HepG2 (cell line): ENCODE measurements around the gene STX12. TPM values are rescaled to one million over a fixed set of nuclear protein-coding genes. Genes with fewer than 3 reads are reported as not detected.

Source experiments
- ATAC-seq: fragments of 200-7000 bp; cut with Tn5 transposase; 3 replicates; pipeline ENCODE4 v1.9.1; 2020; ENCODE audit warnings: mild to moderate bottlenecking, moderate library complexity
- BruUV-seq: library from RNA; stranded (reverse); fragments of 400-500 nt; replicated peaks from 2 replicates; lab custom pipeline; 2021; lab: Mats Ljungman, UMichigan
- CTCF ChIA-PET: fragments of 300-600 bp; formaldehyde crosslinking; extraction: SDS; loops from one replicate; lab custom pipeline; 2021; ENCODE audit warnings: low total read pairs, inconsistent platforms, low intra/inter-chr PET ratio; lab: Yijun Ruan, JAX
- POLR2A ChIA-PET: fragments of 350-600 bp; sonication (Branson Sonifier 250); formaldehyde crosslinking; loops from one replicate; lab custom pipeline; 2020; ENCODE audit warnings: antibody characterized with exemption, inconsistent platforms; lab: Yijun Ruan, JAX
- DNase-seq: peaks from one replicate; pipeline ENCODE4 v3.0.0-alpha.2; 2015; ENCODE audit warnings: low spot score
- FAIRE-seq: peaks from 3 replicates; lab custom pipeline; 2011; peaks lifted over from hg19 to GRCh38; lab: Jason Lieb, UNC
- H2AFZ ChIP-seq: one replicate; pipeline ENCODE4 v1.6.1; 2011; ENCODE audit warnings: low read length, inconsistent platforms
- H3K27ac ChIP-seq: fragments of 300-600 bp; 3 replicates; pipeline ENCODE4 v1.8.0; 2011; ENCODE audit warnings: mixed run types, mild to moderate bottlenecking, mixed read lengths, low read length, inconsistent platforms; ENCODE audit not compliant: insufficient read depth; ENCODE audit errors: extremely low read length
- H3K27me3 ChIP-seq, 2 experiments: fragments of 200-600 bp in 1 of 2; 2 replicates in 1 of 2; 3 replicates in 1 of 2; pipeline versions ENCODE4 v1.6.0 to v1.8.0; 2011; ENCODE audit warnings: low read length in 2 of 2, mild to moderate bottlenecking in 2 of 2, moderate library complexity in 2 of 2, inconsistent platforms in 1 of 2; ENCODE audit not compliant: insufficient read depth in 2 of 2, control insufficient read depth in 1 of 2
- H3K36me3 ChIP-seq, 2 experiments: fragments of 200-600 bp in 1 of 2; replicated peaks in 1 of 2; 2 replicates in 1 of 2; 3 replicates in 1 of 2; pipeline versions ENCODE4 v1.5.1 to v1.8.0; 2011; ENCODE audit warnings: low read length in 2 of 2, inconsistent platforms in 1 of 2; ENCODE audit not compliant: insufficient read depth in 2 of 2, control insufficient read depth in 1 of 2
- H3K4me1 ChIP-seq: 2 replicates; pipeline ENCODE4 v1.5.1; 2012; ENCODE audit warnings: low read length, inconsistent platforms; ENCODE audit not compliant: insufficient read depth
- H3K4me2 ChIP-seq: 2 replicates; pipeline ENCODE4 v1.6.0; 2011; ENCODE audit warnings: low read depth, low read length, inconsistent platforms
- H3K4me3 ChIP-seq, 3 experiments: fragments of 200-600 bp in 1 of 3; sonication (generic), shearing (Covaris generic) in 1 of 3; replicated peaks in 1 of 3; 2 replicates each; pipeline ENCODE4 v1.5.1; 2011 to 2016; ENCODE audit warnings: low read length in 3 of 3, inconsistent platforms in 2 of 3, low read depth in 2 of 3, mild to moderate bottlenecking in 2 of 3, control low read depth in 1 of 3, mixed read lengths in 1 of 3; ENCODE audit not compliant: insufficient read depth in 1 of 3
- H3K79me2 ChIP-seq: one replicate; pipeline ENCODE4 v1.6.1; 2011; ENCODE audit warnings: low read length, inconsistent platforms; ENCODE audit not compliant: insufficient read depth
- H3K9ac ChIP-seq: 2 replicates; pipeline ENCODE4 v1.6.0; 2011; ENCODE audit warnings: mild to moderate bottlenecking, low read depth, low read length, inconsistent platforms; ENCODE audit not compliant: insufficient read depth
- H3K9me3 ChIP-seq: 2 replicates; pipeline ENCODE4 v1.5.1; 2012; ENCODE audit warnings: mild to moderate bottlenecking, low read length
- H4K20me1 ChIP-seq: 2 replicates; pipeline ENCODE4 v1.6.0; 2011; ENCODE audit warnings: inconsistent platforms, mild to moderate bottlenecking, low read length, moderate library complexity; ENCODE audit not compliant: insufficient read depth
- ATRX ChIP-seq: sonication (generic); formaldehyde crosslinking; IDR thresholded peaks from 2 replicates; pipeline ENCODE4 v1.4.0; 2020; ENCODE audit warnings: missing genetic modification reagents, borderline replicate concordance
- HOXA3 ChIP-seq: sonication (generic); formaldehyde crosslinking; IDR thresholded peaks from 2 replicates; pipeline ENCODE4 v1.5.0; 2020; ENCODE audit warnings: missing genetic modification reagents
- NR2F2 ChIP-seq: IDR thresholded peaks from 2 replicates; pipeline ENCODE4 v1.6.1; 2012; ENCODE audit warnings: low read depth, inconsistent platforms, borderline replicate concordance
- RFX1 ChIP-seq: fragments of 450-650 bp; IDR thresholded peaks from 2 replicates; pipeline ENCODE4 v1.6.1; 2017
- USF2 ChIP-seq, 2 experiments: sonication (generic) in 1 of 2; formaldehyde crosslinking in 1 of 2; IDR thresholded peaks; 2 replicates each; pipeline versions ENCODE4 v1.5.1 to v1.6.1; 2011 to 2020; ENCODE audit warnings: borderline replicate concordance in 1 of 2, low read depth in 1 of 2, low read length in 1 of 2, mild to moderate bottlenecking in 1 of 2, missing genetic modification reagents in 1 of 2, moderate library complexity in 1 of 2
- ZBTB1 ChIP-seq: sonication (generic); formaldehyde crosslinking; IDR thresholded peaks from 2 replicates; pipeline ENCODE4 v1.4.0; 2020; ENCODE audit warnings: missing genetic modification reagents, borderline replicate concordance
- ZBTB44 ChIP-seq: sonication (generic); formaldehyde crosslinking; IDR thresholded peaks from 2 replicates; pipeline ENCODE4 v1.4.0; 2020; ENCODE audit warnings: missing genetic modification reagents
- ZFX ChIP-seq: sonication (generic); formaldehyde crosslinking; IDR thresholded peaks from 2 replicates; pipeline ENCODE4 v1.4.0; 2020; ENCODE audit warnings: mild to moderate bottlenecking, low read depth, missing genetic modification reagents, moderate library complexity
- ZNF329 ChIP-seq: sonication (generic); formaldehyde crosslinking; IDR thresholded peaks from 2 replicates; pipeline ENCODE4 v1.9.0; 2021; ENCODE audit warnings: low read depth, mild to moderate bottlenecking, missing genetic modification reagents
- WGBS: methylation state at CpG from one replicate; pipeline ENCODE4 v1.1.6; 2017; ENCODE audit warnings: low lambda C conversion rate; 5-methylcytosine and 5-hydroxymethylcytosine counted together
- in situ Hi-C: cut with HindIII; loops from 2 replicates; pipeline ENCODE4 v1.10.0; 2017; ENCODE audit warnings: low pct_unique_long_range_greater_than_20kb; ENCODE audit not compliant: extremely low pct_ligation_motif_present
- intact Hi-C: fragments of 100-400 bp; cut with micrococcal nuclease; formaldehyde crosslinking; loops from one replicate; pipeline ENCODE4 v1.10.0; 2022; ENCODE audit not compliant: unreplicated experiment
- polyA plus RNA-seq, 8 experiments: library from polyadenylated mRNA; depleted of rRNA in 3 of 8; stranded (reverse) in 7 of 8; unstranded in 1 of 8; fragments of >200 nt; fragmentation: Illumina TruSeq in 4 of 8; extraction: Trizol in 4 of 8; gene quantifications; 2 replicates each; pipeline versions ENCODE4 v1.2.1 to v1.2.3, GENCODE V29; 2011 to 2016; ENCODE audit warnings: low read depth in 4 of 8, missing spikeins in 1 of 8, mixed read lengths in 1 of 8; ENCODE audit not compliant: insufficient read depth in 1 of 8
- total RNA-seq, 5 experiments: library from RNA; depleted of rRNA; stranded (reverse); fragments of >200 nt; fragmentation: Illumina TruSeq; extraction: Trizol; gene quantifications; 2 replicates each; pipeline ENCODE4 v1.2.3, GENCODE V29; 2016; ENCODE audit warnings: low read depth in 1 of 5
- TF ChIP-seq, protein P1 (sequence below): fragments of 450-650 bp; IDR thresholded peaks from 2 replicates; pipeline ENCODE4 v1.6.1; 2016

Gene STX12
- total and polyA plus RNA-seq, 2 of the 13 experiments (the other 11 are each of a cell fraction or from before 2014, with no cell fraction given): 9.0 to 19.7 TPM

- Histone ChIP-seq H3K79me2 (no peaks in the 10 kb centered on the region), H3K4me3 (no peak overlapping the region), H3K9ac (no peak overlapping the region), H4K20me1 (no peaks in the 10 kb centered on the region), H3K4me2 (peak overlapping the region; percentile 5; the same call in 1 of the 2 replicates), H3K4me1 (peaks cover 37% of the 10 kb centered on the region), H3K36me3 (no peaks in the 10 kb centered on the region), H2AFZ (no peak overlapping the region), H3K9me3 (no peaks in the 10 kb centered on the region), H3K27me3 (peaks cover 0 to 3% of the 10 kb centered on the region in 2 experiments; a peak in 1 of 5 replicates), H3K27ac (no peak overlapping the region)
- WGBS: 45% methylated on average over 7 of the region's 9 CpGs
- FAIRE-seq (no peak), ATAC-seq (no peak), DNase-seq (no peak)
- ChIA-PET CTCF (no interaction called here), POLR2A (no interaction called here)
- peak; percentile 12; the same call in 1 of the 2 replicates for TF ChIP-seq RFX1
- TF ChIP-seq, protein P1, sequence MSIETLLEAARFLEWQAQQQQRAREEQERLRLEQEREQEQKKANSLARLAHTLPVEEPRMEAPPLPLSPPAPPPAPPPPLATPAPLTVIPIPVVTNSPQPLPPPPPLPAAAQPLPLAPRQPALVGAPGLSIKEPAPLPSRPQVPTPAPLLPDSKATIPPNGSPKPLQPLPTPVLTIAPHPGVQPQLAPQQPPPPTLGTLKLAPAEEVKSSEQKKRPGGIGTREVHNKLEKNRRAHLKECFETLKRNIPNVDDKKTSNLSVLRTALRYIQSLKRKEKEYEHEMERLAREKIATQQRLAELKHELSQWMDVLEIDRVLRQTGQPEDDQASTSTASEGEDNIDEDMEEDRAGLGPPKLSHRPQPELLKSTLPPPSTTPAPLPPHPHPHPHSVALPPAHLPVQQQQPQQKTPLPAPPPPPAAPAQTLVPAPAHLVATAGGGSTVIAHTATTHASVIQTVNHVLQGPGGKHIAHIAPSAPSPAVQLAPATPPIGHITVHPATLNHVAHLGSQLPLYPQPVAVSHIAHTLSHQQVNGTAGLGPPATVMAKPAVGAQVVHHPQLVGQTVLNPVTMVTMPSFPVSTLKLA: no peak
- in situ Hi-C loops: loop anchor here (10.0 kb wide), 1 partner anchor 342 kb away; no protein-coding TSS in a partner anchor
- intact Hi-C loops: loop anchor here (10.0 kb wide), 1 partner anchor 62 kb away; no protein-coding TSS in a partner anchor
- BruUV-seq: no TSS peak
Measured at GRCh38 chr1:27862671-27863537, 89.9 kb downstream of the STX12 start.

- CTCF ChIA-PET: no interaction called here
- no peak for TF ChIP-seq USF2 (IDR thresholded peaks at IDR 0.05; ENCODE audit: low read depth, low read length)
- TF ChIP-seq USF2 (CRISPR knock-in tag; IDR thresholded peaks at IDR 0.05; ENCODE audit: borderline replicate concordance): no peak
- no peak for TF ChIP-seq ZBTB44 (CRISPR knock-in tag)
- TF ChIP-seq HOXA3 (CRISPR knock-in tag): no peak
- TF ChIP-seq ZFX (CRISPR knock-in tag): no peak
- no peak for TF ChIP-seq ZNF329
- TF ChIP-seq NR2F2: no peak
- TF ChIP-seq ZBTB1 (CRISPR knock-in tag): no peak
- TF ChIP-seq ATRX (CRISPR knock-in tag): no peak
Measured at GRCh38 chr1:27863538-27863915, 90.5 kb downstream of the STX12 start.

More at GRCh38 chr1:27863538-27863915, 90.5 kb downstream of the STX12 start:
- BruUV-seq: no TSS peak
- Histone ChIP-seq H3K27me3 (peaks cover 0 to 3% of the 10 kb centered on the region in 2 experiments; a peak in 1 of 5 replicates), H3K9me3 (no peaks in the 10 kb centered on the region), H3K79me2 (no peaks in the 10 kb centered on the region), H3K4me2 (no peak overlapping the region), H3K4me1 (peaks cover 36% of the 10 kb centered on the region), H3K4me3 (no peak overlapping the region), H4K20me1 (no peaks in the 10 kb centered on the region), H3K36me3 (no peaks in the 10 kb centered on the region), H2AFZ (no peak overlapping the region), H3K9ac (no peak overlapping the region), H3K27ac (no peak overlapping the region)
- DNase-seq (no peak), FAIRE-seq (no peak), ATAC-seq (no peak)
- POLR2A ChIA-PET: no interaction called here
- in situ Hi-C loops: loop anchor here (10.0 kb wide), 1 partner anchor 341 kb away; no protein-coding TSS in a partner anchor
- intact Hi-C loops: loop anchor here (10.0 kb wide), 1 partner anchor 61 kb away; no protein-coding TSS in a partner anchor
- WGBS: 45% methylated on average over 1 of the region's 1 CpG
